Epithelial cell of esophagus (primary cell): Measurements from ENCODE around the gene STRIP1.

Source experiments
- DNase-seq: peaks from one replicate; pipeline ENCODE4 v3.0.0; 2010; ENCODE audit warnings: low read depth
- H3K4me3 ChIP-seq: 2 replicates; pipeline ENCODE4 v1.5.1; 2011; ENCODE audit warnings: mild to moderate bottlenecking, low read length, control low read depth
- CTCF ChIP-seq: IDR thresholded peaks from 2 replicates; pipeline ENCODE4 v1.5.1; 2011; ENCODE audit warnings: low read depth, mild to moderate bottlenecking, low read length, control low read depth, inconsistent platforms; ENCODE audit not compliant: insufficient read depth; ENCODE audit errors: missing control alignments

STRIP1 gene

GRCh38 chr1:110038271-110038670, 3.8 kb downstream of the STRIP1 start:
- TF ChIP-seq CTCF: no peak
- H3K4me3 ChIP-seq: no peak overlapping the region
- DNase-seq: no peak

GRCh38 chr1:110039641-110040040, 5.2 kb downstream of the STRIP1 start:
- no peak for DNase-seq
- no peak overlapping the region for H3K4me3 ChIP-seq
- no peak for TF ChIP-seq CTCF

GRCh38 chr1:110040548-110040947, 6.1 kb downstream of the STRIP1 start:
- no peak overlapping the region for H3K4me3 ChIP-seq
- peak; percentile 25 for TF ChIP-seq CTCF
- DNase-seq: peak; percentile 97

GRCh38 chr1:110043016-110043415, 8.6 kb downstream of the STRIP1 start:
- no peak for DNase-seq
- H3K4me3 ChIP-seq: no peak overlapping the region
- no peak for TF ChIP-seq CTCF

- no peak for DNase-seq
- TF ChIP-seq CTCF: no peak
- no peak overlapping the region for H3K4me3 ChIP-seq
Measured at GRCh38 chr1:110047463-110047862, 13.0 kb downstream of the STRIP1 start.

- TF ChIP-seq CTCF: no peak
- DNase-seq: no peak
- no peak overlapping the region for H3K4me3 ChIP-seq
Measured at GRCh38 chr1:110048240-110048639, 13.8 kb downstream of the STRIP1 start.

- no peak for TF ChIP-seq CTCF
- H3K4me3 ChIP-seq: no peak overlapping the region
- DNase-seq: no peak
Measured at GRCh38 chr1:110048923-110049601, 14.6 kb downstream of the STRIP1 start.
